NAMALWA (cell line): ENCODE results near the gene KCNH1.

Experiments
- DNase-seq: peaks from one replicate; pipeline ENCODE4 v3.0.0-alpha.2; 2015; ENCODE audit warnings: low spot score

The KCNH1 gene

DNA sequence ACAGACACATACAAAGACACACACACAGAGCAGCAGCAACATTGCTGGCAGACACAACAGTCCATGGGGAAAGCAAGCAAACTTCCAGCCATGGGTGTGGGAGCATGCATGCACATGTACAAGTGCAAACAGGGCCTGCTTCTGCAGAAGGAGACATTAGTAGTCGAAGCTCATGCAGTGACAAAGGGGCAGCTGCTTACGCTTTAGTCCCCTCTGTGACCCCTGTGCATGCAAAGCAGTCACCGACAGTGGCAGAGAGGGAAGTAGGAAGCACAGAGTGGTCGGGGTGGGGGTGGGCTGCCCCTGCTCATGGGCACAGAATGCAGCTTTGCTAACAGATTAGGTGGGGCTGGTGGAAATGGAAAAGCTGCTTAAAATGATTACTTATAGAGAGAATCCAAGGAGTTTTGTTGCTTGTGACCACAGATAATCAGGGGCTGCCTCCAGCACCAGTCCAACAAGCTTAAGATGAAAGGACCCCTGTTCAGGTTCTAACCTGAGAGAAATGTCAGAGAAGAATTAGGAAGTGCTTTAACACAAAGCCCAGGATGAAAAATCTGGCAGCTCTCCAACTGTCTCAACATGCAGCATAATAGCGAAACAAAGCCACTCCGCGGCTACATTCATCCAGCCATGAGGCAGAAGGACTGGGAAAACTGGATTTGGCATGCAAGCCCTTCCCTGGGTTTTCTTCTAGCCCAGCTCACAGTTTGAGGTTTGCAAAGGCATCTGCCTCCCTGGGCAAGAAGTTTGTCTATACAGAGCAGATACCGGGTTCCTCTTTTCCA is 378.9 kb downstream of the KCNH1 start:
- no peak for DNase-seq

DNA sequence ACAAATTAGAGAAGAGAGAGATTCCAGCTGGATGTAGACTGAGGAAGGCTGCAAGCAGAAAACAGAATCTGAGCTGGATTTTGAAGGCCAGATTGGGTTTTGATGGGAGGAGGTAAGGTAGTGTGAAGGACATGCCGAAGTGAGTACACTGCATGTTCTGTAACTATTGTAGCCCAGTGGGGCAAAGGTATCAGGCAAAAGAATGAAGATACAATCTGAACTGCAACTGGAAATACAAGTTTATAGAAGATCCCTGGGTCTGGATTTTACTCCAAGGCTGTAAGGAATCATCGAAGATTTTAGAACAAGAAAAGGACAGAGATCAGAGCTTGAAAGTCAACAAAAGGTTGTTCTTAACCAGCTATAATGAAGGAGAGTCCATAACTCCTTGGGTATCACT is 382.0 kb downstream of the KCNH1 start:
- DNase-seq: no peak

DNA sequence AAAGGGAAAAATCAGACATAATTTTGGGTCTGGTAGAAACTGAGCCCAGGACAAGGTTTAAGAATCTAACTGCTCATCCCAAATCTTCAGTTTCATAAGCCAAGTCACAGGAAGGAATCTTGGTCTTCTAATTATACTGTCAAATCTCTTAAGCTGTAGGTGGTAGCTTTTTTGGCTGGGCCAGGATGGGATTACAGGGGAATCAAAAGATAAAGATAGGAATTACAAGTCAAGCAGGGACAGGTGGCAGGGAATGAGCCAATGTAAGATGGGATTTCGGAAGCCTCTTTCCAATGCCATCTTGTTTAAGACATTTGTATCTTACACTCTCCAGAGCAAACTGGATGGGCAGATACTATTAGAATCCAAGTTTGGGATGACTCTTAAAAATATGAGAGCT is 383.5 kb downstream of the KCNH1 start:
- no peak for DNase-seq

DNA sequence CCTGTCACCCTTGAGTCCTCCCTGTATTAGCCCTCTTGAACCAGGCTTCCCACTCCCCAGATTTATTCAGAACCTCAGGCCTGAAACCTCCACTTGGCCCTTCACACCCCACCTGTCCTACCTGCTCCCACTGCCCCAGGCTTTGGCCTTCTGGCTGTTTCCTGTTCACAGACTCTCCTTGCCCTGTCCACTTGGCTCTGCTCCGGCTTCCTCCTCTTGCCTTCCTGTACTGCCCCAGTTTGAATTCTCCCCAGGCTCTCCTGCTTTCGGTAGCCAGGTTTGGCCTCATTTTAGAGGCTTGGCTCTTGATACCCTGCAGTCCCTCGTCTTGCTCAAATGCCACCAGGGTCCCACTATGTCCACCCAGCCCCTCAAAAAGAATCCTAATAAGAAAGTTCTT is 385.2 kb downstream of the KCNH1 start:
- no peak for DNase-seq

DNA sequence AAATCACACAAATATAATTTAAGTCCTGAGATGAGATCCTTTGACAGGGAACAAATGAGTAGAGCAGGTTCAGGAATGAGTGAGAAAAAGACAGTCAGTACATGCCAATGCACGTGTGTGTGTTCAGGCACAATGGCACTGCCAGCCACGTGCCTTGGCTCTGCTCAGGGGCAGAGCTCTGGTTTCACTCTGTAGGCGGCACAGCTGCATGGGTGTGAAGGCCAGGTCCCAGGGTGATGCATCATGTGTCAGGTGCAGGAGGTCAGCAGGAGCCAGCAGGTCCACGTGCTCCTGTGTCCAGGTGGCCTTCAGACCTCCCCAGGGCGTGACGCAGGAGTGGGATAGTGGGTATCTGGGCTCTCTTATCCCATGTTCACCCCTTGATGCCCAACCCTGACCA is 386.1 kb downstream of the KCNH1 start:
- DNase-seq: no peak

DNA sequence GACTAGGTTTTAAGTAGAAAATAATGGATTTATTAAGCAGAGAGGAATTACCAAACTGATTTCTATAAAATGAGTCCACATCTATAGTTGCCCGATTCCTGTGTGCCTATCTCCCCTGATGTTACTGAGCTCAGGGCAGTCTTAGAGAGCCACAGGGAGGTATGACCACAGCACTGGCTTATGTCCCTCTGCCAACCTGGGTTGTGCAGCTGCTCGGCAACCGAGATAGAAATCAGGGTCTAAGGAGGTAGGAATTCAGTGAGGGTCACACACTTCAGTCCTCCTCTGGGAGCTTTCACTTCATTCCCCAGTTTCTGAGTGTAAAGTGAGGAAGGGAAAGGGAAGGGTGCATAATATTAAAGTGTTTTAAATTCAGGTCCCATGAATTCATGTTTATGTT is 386.8 kb downstream of the KCNH1 start:
- no peak for DNase-seq

DNA sequence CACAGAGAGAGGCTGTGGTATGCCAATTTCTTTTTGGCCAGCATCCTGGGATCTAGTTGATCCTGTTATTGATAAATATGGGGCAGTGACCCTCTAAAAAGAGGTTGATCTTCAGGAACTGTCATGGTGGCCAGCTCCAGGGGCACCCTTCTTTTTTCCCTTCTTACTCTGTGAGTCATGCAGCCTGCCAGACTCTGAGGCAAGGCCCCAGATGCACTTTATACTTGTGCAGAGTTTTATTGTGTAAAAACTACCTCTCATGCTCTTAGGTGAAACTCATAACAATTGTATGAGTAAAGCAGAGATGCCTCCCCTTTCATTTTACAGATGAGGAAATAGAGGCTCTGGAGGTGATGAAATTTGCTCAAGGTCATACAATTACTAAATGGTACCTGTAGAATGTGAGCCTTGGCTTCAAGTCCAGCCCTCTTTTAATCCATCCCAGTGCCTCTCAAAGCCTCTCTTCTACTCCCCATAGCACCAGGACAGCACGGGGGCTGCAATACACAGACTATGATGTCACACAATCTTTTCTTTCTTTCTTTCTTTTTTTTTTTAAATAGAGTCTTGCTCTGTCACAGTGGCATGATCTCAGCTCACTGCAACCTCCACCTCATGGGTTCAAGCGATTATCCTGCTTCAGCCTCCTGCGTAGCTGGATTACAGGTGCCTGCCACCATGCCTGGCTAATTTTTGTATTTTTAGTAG is 387.8 kb downstream of the KCNH1 start:
- DNase-seq: no peak

DNA sequence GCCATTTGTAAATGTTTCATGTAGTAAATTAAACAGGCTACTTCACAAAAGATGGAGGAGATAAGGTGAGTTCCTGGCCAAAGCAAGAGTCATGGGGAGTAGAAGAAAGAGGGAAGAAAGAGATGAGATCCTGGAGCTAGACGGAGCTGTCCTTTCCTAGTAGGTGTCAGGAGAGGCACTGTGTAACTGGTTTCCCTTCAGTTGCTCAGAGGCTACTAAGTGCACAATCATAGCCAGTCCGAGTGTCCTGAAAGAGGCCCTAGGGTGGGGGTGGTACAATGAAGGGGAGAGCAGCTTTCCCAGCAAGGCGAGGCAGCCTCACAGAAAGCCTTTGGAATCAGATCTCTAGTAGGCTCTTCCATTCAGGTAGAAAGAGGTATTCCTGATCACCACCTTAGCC is 390.9 kb downstream of the KCNH1 start:
- DNase-seq: no peak

DNA sequence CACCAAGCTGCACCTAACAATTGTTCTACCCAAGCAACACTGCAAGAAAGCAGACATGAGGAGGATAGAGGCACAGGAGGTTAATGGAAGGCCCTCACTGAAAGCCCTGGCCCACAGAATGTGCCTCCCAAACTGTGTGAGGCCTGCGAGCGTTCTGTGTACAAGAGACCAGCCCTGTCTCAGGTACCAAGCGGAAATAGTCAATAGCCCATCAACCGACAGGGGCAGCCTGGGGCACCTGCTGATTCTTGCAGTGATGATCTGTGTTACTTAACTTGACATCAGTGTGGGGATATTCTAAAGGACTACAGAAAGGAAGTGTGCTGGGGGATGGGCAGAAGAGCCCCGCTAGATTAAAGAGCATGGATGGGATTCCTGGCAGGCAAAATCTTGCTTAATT is 392.4 kb downstream of the KCNH1 start:
- no peak for DNase-seq

DNA sequence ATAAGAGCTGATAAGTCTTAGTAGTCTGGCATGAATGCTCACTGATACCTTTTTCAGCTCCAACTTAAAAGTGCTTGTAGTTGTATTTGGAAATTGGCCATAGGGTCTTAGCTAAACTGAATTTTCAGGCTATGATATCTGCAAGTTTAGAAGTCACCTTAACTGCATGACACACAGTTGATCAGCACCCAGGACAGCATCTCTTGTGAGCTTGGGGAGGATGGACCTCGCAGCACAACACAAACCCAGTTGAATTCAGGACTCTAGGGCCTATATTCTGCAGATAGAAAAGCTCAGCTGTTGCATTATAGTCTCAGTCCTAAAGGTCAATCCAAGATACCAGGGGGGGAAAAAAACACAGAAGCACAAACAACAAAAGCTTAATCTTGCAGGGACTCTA is 394.3 kb downstream of the KCNH1 start:
- DNase-seq: no peak

DNA sequence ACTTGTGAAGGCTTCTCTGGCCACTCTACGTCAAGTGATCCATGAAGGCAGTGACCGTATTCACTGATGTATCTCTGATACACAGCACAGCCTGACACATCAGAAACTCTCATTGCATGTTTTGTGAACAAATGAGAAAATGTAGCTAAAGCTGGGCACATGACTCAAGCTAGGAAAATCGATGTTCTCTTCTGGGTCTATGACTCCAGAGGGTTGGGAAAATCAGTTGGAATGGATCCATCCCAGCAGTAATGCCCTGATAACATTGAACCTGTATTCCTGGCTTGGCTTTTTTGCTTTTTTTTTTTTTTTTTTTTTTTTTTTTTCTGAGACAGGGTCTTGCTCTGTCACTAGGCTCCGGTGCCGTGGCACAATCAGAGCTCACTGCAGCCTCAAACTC is 395.7 kb downstream of the KCNH1 start:
- no peak for DNase-seq

DNA sequence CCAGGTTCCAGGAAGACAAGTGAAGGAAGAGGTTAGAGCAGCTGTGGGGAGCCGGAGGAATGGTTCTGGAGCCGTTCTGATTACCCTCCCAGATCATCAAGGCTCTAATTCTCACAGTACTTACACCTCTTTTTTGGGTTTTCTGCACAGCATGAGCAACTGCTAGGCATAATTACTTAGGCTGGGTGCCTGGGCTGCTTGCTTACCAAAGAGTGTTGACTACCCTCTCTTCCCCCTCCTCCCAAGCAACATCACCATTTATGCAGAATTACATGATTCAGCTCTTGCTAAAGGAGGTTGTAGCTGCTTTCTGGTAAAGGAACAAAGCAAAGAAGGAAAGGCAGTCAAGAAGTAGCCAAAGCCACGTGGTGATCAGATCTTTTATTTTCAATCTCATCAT is 397.2 kb downstream of the KCNH1 start:
- DNase-seq: no peak

DNA sequence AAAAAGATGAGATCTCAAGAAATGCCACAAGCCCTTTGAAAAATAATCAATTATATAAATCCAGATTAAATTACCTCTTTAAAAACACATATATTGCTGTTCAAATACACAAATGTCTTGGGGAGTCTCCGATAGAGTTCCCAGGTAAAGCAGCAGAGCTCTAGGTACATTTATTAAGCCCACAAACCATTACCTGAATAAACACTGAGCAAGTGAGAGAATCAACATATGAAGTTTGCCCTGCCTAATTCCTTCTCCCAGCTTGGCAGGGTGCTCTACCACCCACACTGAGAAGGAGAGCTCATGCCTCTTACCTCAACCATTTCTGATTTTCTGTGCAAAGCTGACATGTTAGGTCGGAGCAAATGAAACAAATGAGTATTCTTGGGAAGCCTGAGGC is 402.4 kb downstream of the KCNH1 start:
- DNase-seq: no peak

DNA sequence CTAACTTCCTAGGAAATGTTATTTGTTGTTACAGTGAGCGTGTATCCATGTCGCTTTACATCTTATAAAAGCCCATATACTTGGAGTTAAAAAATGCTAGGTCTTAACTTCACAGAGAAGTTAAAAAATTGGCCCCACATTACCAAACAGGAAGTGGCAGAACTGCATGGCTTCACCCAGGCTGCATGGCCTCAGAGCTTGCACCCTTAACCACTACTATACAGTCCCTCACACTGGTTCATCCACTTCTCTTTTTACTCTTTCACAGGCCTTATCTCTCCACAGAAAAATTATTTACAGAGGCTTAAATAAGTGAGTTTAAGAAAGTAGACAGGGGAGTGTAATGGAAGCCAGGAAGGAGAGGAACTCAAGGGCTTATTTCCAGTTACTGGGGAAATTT is 402.8 kb downstream of the KCNH1 start:
- no peak for DNase-seq

DNA sequence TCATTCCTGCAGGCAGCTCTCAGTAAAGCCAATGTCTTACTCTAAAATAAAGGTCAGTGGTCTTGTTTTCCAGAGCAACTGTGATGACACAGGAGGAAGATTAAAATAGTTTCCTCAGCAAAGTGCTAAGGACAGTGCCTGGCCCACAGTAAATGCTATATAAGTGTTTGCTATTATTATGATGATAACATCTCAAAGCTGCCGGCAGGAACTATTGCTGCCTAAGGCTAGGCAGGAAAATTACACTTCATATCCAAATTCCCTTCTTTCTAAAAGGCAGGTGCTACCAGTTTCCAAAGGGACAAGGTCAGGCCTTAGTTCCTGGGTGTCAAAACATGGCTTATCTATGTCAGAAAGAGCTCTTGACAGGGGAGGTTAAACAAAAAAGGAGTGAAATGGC is 403.9 kb downstream of the KCNH1 start:
- no peak for DNase-seq

DNA sequence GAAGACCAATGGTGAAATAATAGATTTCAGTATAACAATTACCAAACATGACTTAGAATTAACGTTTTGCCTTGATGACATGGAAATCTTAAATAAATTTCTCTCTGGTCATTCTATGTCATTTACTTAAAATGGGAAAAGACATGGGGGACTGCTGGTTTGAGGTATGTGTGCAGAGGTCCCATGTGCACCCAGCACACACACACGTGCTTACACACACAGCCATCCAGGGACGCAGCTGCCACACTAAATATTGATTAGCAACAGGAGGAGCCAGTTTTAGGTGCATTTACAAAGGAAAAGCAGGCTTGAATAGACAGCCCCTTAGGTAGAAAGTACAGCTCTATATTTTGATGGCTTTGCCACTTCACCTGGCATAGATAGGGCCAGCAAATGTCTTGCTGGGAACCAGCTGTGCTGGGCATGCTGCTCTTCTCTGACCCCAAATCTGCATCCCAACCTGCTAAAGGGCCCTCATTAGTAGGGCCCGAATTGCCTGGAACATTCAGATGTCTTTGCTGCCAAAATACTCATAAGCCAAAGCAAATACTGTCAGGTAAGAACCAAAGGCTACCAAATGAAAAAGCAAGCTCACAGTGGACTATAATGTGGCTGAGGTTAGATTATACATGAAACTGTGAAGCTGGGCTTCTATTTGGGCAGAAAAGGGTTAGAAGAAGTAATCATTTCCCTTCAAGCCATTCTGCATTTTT is 405.4 kb downstream of the KCNH1 start:
- no peak for DNase-seq

DNA sequence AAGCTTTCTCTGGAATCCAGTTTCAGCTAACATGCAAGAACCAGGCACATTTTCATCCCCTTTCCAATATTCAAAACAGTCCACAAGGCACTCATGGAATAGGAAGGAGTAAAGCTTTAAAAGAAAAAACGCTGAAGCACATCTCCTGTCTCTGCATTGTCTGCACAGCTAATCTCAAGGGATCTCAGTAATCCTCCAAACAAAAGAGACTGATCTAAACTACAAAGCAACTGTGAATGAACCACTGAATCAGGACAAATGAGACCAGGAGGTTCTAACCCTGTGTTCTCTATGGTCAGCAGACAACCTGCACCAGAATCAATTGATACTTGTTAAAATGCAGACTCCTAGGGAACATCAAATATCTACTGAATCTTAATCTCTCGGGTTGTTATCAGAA is 406.2 kb downstream of the KCNH1 start:
- DNase-seq: no peak

DNA sequence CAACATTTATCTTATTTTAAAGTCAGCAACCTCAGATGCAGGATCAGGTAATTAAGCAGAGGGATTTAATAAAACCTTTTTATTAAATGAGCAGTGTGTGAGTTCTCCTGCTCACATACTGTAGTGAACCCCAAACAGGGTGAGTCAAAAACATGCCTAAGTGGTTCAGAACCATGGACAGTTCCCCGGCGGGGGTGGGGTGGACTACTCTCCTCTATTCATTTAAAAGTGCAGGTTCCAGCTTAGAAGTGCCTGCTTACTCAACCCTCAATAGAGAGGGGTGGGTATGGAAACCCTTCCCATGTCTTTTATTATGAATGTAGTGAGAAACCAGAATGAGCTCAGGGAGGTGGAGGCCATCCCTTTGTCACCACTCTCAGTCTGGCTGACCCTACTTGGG is 407.3 kb downstream of the KCNH1 start:
- peak; percentile 36 for DNase-seq

DNA sequence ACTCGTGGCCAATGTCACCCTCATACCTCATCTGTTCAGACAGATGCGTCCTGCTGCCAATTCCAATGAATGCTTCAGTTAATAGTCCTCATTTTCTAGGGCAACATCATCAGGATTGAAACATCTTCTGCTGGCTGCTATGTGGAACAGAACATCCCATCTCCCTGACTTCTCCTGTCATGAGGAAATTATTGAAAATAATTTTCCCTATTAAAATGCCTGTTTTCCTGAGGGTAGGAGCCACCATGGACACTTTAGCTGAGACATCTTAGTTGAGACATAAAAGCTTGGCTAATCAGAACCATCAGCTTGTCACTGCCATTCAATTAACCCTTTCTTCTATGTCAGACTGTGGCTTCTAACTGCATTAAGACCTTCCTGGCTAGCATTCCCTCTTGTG is 409.2 kb downstream of the KCNH1 start:
- no peak for DNase-seq

DNA sequence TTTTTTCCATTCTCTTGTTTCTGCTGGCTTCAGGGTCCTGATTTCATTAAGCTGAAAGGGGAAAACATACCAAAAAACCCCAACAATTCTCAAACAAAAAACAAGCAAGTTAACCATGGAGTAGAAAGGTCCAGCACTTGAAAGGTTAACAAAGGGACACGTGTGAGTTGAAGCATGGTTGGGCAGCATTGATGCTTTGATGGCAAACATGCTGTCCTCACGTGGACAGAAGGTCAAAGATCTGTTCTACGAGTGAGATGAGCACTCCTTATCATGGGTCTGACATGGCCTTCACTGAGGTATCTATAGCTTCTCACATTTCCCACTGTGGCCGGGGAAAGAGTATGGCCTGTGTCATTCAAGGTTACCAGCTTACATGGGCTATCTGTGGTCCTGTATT is 410.3 kb downstream of the KCNH1 start:
- no peak for DNase-seq

DNA sequence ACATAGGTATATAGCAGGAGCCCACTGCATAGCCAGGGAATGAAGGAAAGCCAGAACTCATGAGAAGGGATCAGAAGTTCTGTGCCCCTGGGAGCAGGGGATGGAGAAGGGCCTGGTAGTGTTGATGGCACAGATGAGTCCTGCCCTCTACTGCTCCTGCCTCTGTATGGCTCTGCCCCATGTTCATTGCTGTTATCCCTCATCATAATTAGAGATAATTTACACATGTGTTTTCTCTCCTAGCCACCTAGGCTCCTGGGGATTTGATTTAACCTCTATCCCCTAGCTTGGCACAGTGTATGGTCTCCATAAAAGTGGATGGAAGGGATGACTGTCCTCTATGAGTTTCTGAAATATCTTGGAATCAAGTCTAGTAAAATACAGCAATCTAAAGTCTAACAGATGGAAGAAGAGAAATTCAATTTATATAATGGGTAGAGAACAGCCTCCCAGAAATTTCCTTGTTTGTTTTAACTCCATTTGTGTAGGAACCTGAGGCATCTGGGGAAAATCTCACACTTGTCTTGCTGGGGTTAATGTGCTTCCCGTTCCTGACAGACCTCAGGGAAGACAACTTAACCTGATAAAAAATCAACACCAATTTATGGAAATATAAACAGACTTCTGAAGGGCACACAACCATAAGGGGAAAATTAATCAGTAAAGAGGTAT is 411.4 kb downstream of the KCNH1 start:
- no peak for DNase-seq

DNA sequence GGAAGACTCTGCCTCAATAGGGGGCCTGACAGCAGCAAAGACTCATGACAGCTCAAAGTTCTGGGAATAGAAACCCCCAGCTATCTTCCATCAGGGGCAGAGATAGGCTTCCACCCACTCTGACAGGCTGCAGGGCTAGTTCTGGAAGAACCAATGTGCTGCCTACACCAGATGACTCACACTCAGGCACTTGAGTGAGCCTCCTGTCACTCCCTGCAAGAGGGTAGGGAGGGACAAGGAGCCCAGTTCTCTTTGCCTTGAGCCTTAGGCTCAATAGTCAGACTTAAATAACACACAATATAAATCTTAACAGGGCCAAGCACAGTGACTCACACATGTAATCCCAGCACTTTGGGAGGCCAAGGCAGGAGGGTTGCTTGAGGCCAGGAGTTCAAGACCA is 418.9 kb downstream of the KCNH1 start:
- no peak for DNase-seq
